Endodermal cell (in vitro differentiated cells): ENCODE measurements around the gene BBC3. TPM values are rescaled to one million over a fixed set of nuclear protein-coding genes. Genes with fewer than 3 reads are reported as not detected.

Source experiments
- DNase-seq: peaks from one replicate; pipeline ENCODE4 v3.0.0-alpha.2; 2017
- H3K27ac ChIP-seq: 2 replicates; pipeline ENCODE4 v1.5.1; 2013; ENCODE audit warnings: mild to moderate bottlenecking, low read depth, low read length, moderate library complexity
- H3K27me3 ChIP-seq: 2 replicates; pipeline ENCODE4 v1.6.1; 2013; ENCODE audit warnings: mild to moderate bottlenecking, low read length, moderate library complexity; ENCODE audit not compliant: insufficient read depth, control insufficient read depth, poor library complexity, severe bottlenecking
- H3K36me3 ChIP-seq: 2 replicates; pipeline ENCODE4 v1.7.0; 2013; ENCODE audit warnings: mild to moderate bottlenecking, low read length, moderate library complexity; ENCODE audit not compliant: control insufficient read depth, insufficient read depth
- H3K4me1 ChIP-seq: one replicate; pipeline ENCODE4 v1.7.0; 2013; ENCODE audit warnings: low read length; ENCODE audit not compliant: control insufficient read depth, insufficient read depth
- H3K4me3 ChIP-seq: 2 replicates; pipeline ENCODE4 v1.5.1; 2013; ENCODE audit warnings: mild to moderate bottlenecking, low read length, moderate library complexity
- H3K9ac ChIP-seq: 2 replicates; pipeline ENCODE4 v1.6.1; 2013; ENCODE audit warnings: mild to moderate bottlenecking, low read length, moderate library complexity; ENCODE audit not compliant: poor library complexity, severe bottlenecking; ENCODE audit errors: extremely low read depth
- H3K9me3 ChIP-seq: 2 replicates; pipeline ENCODE4 v1.6.1; 2013; ENCODE audit warnings: mild to moderate bottlenecking, low read length, moderate library complexity; ENCODE audit not compliant: control insufficient read depth
- H3K27ac Mint-ChIP-seq: 2 replicates; pipeline ENCODE4 v1.8.0; 2020; ENCODE audit warnings: mixed read lengths
- H3K27me3 Mint-ChIP-seq: 2 replicates; pipeline ENCODE4 v1.8.0; 2021; ENCODE audit warnings: mild to moderate bottlenecking, mixed read lengths; ENCODE audit not compliant: insufficient read depth
- H3K36me3 Mint-ChIP-seq: 2 replicates; pipeline ENCODE4 v1.8.0; 2020; ENCODE audit warnings: low read depth, mixed read lengths
- H3K4me1 Mint-ChIP-seq: 2 replicates; pipeline ENCODE4 v1.8.0; 2020; ENCODE audit warnings: mixed read lengths
- H3K4me3 Mint-ChIP-seq: 2 replicates; pipeline ENCODE4 v1.8.0; 2020; ENCODE audit warnings: mild to moderate bottlenecking, moderate library complexity, mixed read lengths
- H3K9me3 Mint-ChIP-seq: 2 replicates; pipeline ENCODE4 v1.8.0; 2020; ENCODE audit warnings: mild to moderate bottlenecking, mixed read lengths
- WGBS, 2 experiments: methylation state at CpG; one replicate each; pipeline versions ENCODE4 v1.1.5 to v1.1.7; 2013; ENCODE audit warnings: missing lambda C conversion rate in 2 of 2, mixed read lengths in 1 of 2; ENCODE audit not compliant: insufficient coverage in 1 of 2, insufficient read length in 1 of 2; 5-methylcytosine and 5-hydroxymethylcytosine counted together
- total RNA-seq, 2 donors: library from RNA; stranded (reverse); fragmentation: NEBNext Ultra II Directional in 1 of 2; extraction: Animal tissue kit (Norgen Biotek cat#: 25700) in 1 of 2; gene quantifications; 2 replicates in 1 of 2; 3 replicates in 1 of 2; pipeline ENCODE4 v1.2.1, GENCODE V29; 2021
- TF ChIP-seq, protein P1 (sequence below): fragments of 200-600 bp; sonication (generic); conservative IDR thresholded peaks from 2 replicates; pipeline ENCODE4 v1.5.0; 2021; ENCODE audit warnings: antibody characterized with exemption, mild to moderate bottlenecking

BBC3 gene
- total RNA-seq, 2 donors from 2014 or later = 8.8 to 13.4 TPM

DNA sequence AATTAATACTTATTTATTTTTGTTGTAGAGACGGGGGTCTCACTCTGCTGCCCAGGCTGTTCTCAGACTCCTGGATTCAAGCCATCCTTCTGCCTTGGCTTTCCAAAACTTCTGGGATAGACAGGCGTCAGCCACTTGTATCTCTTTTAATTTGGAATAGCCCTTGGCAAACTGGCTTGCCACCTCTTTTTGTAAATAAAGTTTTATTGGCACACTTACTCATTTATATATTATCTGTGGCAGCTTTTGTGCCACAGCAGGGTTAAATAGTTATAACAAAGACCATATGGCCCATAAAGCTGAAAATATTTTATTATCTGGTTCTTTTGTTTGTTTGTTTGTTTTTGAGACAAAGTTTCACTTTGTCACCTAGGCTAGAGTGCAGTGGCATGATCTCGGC is 30.5 kb downstream of the BBC3 start:
- Histone ChIP-seq H3K4me1 (no peaks in the 10 kb centered on the region), H3K4me3 (no peak overlapping the region), H3K27ac (no peak overlapping the region), H3K9me3 (no peaks in the 10 kb centered on the region), H3K27me3 (no peaks in the 10 kb centered on the region), H3K9ac (no peak overlapping the region), H3K36me3 (peaks cover 64% of the 10 kb centered on the region)
- TF ChIP-seq, protein P1, sequence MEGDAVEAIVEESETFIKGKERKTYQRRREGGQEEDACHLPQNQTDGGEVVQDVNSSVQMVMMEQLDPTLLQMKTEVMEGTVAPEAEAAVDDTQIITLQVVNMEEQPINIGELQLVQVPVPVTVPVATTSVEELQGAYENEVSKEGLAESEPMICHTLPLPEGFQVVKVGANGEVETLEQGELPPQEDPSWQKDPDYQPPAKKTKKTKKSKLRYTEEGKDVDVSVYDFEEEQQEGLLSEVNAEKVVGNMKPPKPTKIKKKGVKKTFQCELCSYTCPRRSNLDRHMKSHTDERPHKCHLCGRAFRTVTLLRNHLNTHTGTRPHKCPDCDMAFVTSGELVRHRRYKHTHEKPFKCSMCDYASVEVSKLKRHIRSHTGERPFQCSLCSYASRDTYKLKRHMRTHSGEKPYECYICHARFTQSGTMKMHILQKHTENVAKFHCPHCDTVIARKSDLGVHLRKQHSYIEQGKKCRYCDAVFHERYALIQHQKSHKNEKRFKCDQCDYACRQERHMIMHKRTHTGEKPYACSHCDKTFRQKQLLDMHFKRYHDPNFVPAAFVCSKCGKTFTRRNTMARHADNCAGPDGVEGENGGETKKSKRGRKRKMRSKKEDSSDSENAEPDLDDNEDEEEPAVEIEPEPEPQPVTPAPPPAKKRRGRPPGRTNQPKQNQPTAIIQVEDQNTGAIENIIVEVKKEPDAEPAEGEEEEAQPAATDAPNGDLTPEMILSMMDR = no peak
- Mint-ChIP-seq H3K27ac (no peak overlapping the region), H3K4me1 (peaks cover 17% of the 10 kb centered on the region), H3K9me3 (no peaks in the 10 kb centered on the region), H3K36me3 (peaks cover 67% of the 10 kb centered on the region), H3K4me3 (no peak overlapping the region), H3K27me3 (no peaks in the 10 kb centered on the region)
- WGBS, 2 experiments = 99 to 100% methylated on average over 3 of the region's 3 CpGs
- no peak for DNase-seq

DNA sequence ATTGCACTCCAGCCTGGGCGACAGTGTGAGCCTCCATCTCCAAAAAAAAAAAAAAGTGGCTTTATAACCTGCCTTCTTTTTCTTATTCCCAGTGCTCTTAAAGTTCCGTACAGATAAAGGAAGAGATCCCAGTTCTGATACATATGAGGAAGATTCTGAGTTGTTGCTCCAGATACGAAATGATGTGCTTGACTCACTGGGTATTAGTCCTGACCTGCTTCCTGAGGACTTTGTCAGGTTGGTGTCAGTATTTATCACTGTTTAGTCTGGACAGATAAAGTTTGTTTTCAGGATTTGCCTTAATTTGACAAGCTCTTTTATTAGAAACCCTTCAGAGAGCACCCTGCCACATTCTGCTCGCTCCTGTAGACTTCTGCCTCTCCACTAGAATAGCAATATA is 33.9 kb downstream of the BBC3 start:
- Histone ChIP-seq H3K36me3 (peaks cover 56% of the 10 kb centered on the region), H3K9ac (no peak overlapping the region), H3K27ac (no peak overlapping the region), H3K4me1 (no peaks in the 10 kb centered on the region), H3K4me3 (peak overlapping the region; percentile 31), H3K27me3 (no peaks in the 10 kb centered on the region), H3K9me3 (no peaks in the 10 kb centered on the region)
- Mint-ChIP-seq H3K9me3 (no peaks in the 10 kb centered on the region), H3K4me3 (no peak overlapping the region), H3K4me1 (peaks cover 19% of the 10 kb centered on the region), H3K27me3 (no peaks in the 10 kb centered on the region), H3K36me3 (peaks cover 54% of the 10 kb centered on the region), H3K27ac (peak overlapping the region; percentile 90)
- DNase-seq = no peak
- WGBS, 2 experiments = 86% methylated on average over 3 of the region's 4 CpGs
- TF ChIP-seq, protein P1 = no peak

DNA sequence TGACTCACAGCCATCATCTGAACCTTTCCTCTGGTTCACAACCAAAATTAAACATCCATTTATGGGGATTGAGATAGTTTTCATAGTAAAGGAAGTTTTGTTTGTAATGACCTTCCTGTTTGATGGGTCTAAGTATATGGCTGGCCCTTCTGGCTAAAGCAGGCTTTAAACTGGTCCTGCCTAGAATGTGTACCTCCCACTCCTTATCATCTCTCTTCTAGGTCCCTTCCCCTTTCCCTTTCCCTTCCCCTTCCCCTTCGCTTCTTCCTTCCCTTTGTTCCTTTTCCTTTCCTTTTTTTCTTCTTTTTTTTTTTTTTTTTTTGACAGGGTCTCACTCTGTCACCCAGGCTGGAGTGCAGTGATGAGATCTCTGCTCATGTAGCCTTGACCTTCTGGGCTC is 35.6 kb downstream of the BBC3 start:
- no peaks in the 10 kb centered on the region for H3K27me3 Mint-ChIP-seq
- peaks cover 57% of the 10 kb centered on the region for H3K36me3 Mint-ChIP-seq
- H3K27ac Mint-ChIP-seq = peak overlapping the region; percentile 61
- Histone ChIP-seq H3K4me1 (no peaks in the 10 kb centered on the region), H3K4me3 (no peak overlapping the region), H3K27me3 (no peaks in the 10 kb centered on the region), H3K9ac (no peak overlapping the region), H3K36me3 (peaks cover 58% of the 10 kb centered on the region), H3K9me3 (no peaks in the 10 kb centered on the region), H3K27ac (no peak overlapping the region)
- H3K9me3 Mint-ChIP-seq = no peaks in the 10 kb centered on the region
- no peak for DNase-seq
- H3K4me1 Mint-ChIP-seq = peaks cover 20% of the 10 kb centered on the region
- TF ChIP-seq, protein P1 = no peak
- WGBS, 2 experiments = 92 to 100% methylated on average over 1 of the region's 1 CpG
- no peak overlapping the region for H3K4me3 Mint-ChIP-seq
